Measurements from ENCODE around the gene EPHB2. TPM values are rescaled to one million over a fixed set of nuclear protein-coding genes. Genes with fewer than 3 reads are reported as not detected.

EPHB2 gene
- total RNA-seq, 2 donors from 2014 or later = 34.0 to 50.7 TPM

DNA sequence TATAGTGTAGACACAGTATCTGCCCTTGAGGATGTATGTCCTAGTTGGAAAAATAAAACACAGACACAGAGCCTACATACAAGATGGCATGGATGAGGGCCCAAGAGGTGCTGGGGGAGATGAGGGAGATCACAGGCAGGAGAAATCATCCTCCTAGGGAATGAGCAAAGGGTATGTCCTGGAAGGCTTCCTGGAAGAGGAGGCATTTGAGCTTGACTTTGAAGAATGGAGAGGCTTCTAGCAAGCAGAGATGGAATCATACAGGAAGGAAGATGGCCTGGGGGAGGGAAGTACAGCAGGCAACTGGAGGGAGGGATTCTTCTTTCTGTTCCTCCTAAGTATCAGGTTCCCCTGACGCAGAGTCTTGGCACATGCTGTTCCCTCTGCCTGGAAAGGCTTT is 158.7 kb downstream of the EPHB2 start:
- H3K36me3 Mint-ChIP-seq (ENCODE audit: low read depth) = peaks cover 49% of the 10 kb centered on the region
- no peaks in the 10 kb centered on the region for H3K27me3 Mint-ChIP-seq (ENCODE audit: insufficient read depth)
- Histone ChIP-seq H3K36me3 (ENCODE audit: control insufficient read depth, insufficient read depth, low read length) (peaks cover 32% of the 10 kb centered on the region), H3K4me3 (ENCODE audit: low read length) (no peak overlapping the region), H3K4me1 (ENCODE audit: control insufficient read depth, insufficient read depth, low read length) (no peaks in the 10 kb centered on the region), H3K27ac (ENCODE audit: low read depth, low read length) (no peak overlapping the region), H3K27me3 (ENCODE audit: control insufficient read depth, insufficient read depth, low read length, poor library complexity, severe bottlenecking) (no peaks in the 10 kb centered on the region), H3K9ac (ENCODE audit: extremely low read depth, low read length, poor library complexity, severe bottlenecking) (no peak overlapping the region), H3K9me3 (ENCODE audit: control insufficient read depth, low read length) (no peaks in the 10 kb centered on the region)
- 92 to 100% methylated on average over 1 of the region's 1 CpG for WGBS, 2 experiments (ENCODE audit: insufficient coverage in 1 of 2, insufficient read length in 1 of 2)
- peaks cover 4% of the 10 kb centered on the region for H3K9me3 Mint-ChIP-seq
- no peak overlapping the region for H3K4me3 Mint-ChIP-seq
- TF ChIP-seq, protein P1, sequence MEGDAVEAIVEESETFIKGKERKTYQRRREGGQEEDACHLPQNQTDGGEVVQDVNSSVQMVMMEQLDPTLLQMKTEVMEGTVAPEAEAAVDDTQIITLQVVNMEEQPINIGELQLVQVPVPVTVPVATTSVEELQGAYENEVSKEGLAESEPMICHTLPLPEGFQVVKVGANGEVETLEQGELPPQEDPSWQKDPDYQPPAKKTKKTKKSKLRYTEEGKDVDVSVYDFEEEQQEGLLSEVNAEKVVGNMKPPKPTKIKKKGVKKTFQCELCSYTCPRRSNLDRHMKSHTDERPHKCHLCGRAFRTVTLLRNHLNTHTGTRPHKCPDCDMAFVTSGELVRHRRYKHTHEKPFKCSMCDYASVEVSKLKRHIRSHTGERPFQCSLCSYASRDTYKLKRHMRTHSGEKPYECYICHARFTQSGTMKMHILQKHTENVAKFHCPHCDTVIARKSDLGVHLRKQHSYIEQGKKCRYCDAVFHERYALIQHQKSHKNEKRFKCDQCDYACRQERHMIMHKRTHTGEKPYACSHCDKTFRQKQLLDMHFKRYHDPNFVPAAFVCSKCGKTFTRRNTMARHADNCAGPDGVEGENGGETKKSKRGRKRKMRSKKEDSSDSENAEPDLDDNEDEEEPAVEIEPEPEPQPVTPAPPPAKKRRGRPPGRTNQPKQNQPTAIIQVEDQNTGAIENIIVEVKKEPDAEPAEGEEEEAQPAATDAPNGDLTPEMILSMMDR (conservative IDR thresholded peaks at IDR 0.05) = no peak
- no peak overlapping the region for H3K27ac Mint-ChIP-seq
- H3K4me1 Mint-ChIP-seq = peaks cover 5% of the 10 kb centered on the region
- no peak for DNase-seq

DNA sequence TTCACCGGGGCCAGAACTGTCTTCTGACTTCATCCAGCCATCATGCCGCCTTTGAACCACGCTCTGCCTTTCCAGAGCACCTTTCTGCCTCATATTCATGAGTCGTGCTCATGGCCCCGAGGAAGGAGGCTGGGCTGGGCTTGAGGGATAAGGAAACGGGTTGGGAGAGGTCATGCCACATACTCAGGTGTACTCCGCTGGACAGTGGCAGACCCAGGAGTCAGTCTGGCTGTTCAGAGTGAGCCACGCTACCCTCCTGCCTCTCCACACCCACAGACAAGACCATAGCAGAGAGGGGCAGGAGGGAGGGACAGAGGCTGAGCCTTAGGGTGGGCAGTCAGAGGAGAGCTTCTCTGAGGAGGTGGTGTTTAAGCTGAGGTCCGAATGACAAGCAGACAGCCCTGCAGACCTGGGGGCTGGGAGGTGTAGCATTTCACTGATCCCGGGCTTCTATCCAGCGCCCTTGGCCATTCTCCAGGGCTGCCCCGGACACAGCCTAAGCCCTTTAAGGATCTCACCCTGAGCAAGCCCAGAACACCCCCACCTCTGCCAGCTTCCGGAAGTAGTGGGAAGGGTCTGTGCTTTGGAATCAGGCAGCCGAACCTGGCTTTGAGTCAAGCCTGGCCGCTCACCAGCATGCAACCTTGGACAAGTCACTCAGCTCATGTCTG is 159.7 kb downstream of the EPHB2 start:
- Mint-ChIP-seq H3K4me3 (no peak overlapping the region), H3K27me3 (ENCODE audit: insufficient read depth) (no peaks in the 10 kb centered on the region), H3K9me3 (peaks cover 4% of the 10 kb centered on the region), H3K27ac (no peak overlapping the region), H3K36me3 (ENCODE audit: low read depth) (peaks cover 43% of the 10 kb centered on the region), H3K4me1 (peaks cover 5% of the 10 kb centered on the region)
- no peak for DNase-seq
- WGBS, 2 experiments (ENCODE audit: insufficient coverage in 1 of 2, insufficient read length in 1 of 2) = 78 to 86% methylated on average over 9 to 15 of the region's 15 CpGs
- Histone ChIP-seq H3K9ac (ENCODE audit: extremely low read depth, low read length, poor library complexity, severe bottlenecking) (no peak overlapping the region), H3K9me3 (ENCODE audit: control insufficient read depth, low read length) (no peaks in the 10 kb centered on the region), H3K4me3 (ENCODE audit: low read length) (no peak overlapping the region), H3K27ac (ENCODE audit: low read depth, low read length) (no peak overlapping the region), H3K36me3 (ENCODE audit: control insufficient read depth, insufficient read depth, low read length) (peaks cover 32% of the 10 kb centered on the region), H3K27me3 (ENCODE audit: control insufficient read depth, insufficient read depth, low read length, poor library complexity, severe bottlenecking) (no peaks in the 10 kb centered on the region), H3K4me1 (ENCODE audit: control insufficient read depth, insufficient read depth, low read length) (no peaks in the 10 kb centered on the region)
- TF ChIP-seq, protein P1 (conservative IDR thresholded peaks at IDR 0.05) = no peak

DNA sequence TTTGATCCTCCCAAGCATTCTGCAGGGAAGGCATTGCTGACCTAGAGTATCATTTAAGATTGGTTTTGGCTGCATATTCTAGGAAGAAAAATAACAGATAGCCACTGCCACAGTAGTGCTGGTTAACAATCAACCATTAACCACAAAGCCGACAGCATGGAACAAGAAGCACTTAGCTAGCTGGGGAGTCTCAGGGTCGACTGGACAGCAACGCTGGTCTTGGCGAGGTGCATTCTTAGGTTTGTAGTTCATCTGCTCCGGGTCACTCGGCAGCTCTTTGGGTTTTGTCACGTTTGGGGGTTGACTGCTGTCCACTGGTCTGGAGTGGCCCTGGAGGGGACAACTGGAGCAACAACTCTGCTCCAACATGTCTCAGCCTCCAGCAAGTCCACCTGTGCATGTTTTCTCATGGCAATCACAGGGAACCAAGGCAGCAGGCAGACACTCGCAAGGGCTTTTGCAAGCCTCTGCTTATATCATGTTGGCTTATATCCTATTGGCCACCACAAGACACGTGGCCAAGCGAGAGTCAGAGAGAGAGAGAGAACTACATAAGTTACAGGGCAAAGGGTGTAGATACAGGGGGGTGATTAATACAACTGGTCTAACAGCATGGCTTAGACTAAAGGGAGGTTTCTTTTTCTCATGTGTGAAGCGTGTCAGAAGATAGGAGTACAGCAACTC is 162.5 kb downstream of the EPHB2 start:
- H3K27me3 Mint-ChIP-seq (ENCODE audit: insufficient read depth) = no peaks in the 10 kb centered on the region
- Histone ChIP-seq H3K27me3 (ENCODE audit: control insufficient read depth, insufficient read depth, low read length, poor library complexity, severe bottlenecking) (no peaks in the 10 kb centered on the region), H3K9me3 (ENCODE audit: control insufficient read depth, low read length) (no peaks in the 10 kb centered on the region), H3K4me1 (ENCODE audit: control insufficient read depth, insufficient read depth, low read length) (no peaks in the 10 kb centered on the region), H3K27ac (ENCODE audit: low read depth, low read length) (no peak overlapping the region), H3K4me3 (ENCODE audit: low read length) (no peak overlapping the region), H3K9ac (ENCODE audit: extremely low read depth, low read length, poor library complexity, severe bottlenecking) (no peak overlapping the region), H3K36me3 (ENCODE audit: control insufficient read depth, insufficient read depth, low read length) (peaks cover 23% of the 10 kb centered on the region)
- WGBS, 2 experiments (ENCODE audit: insufficient coverage in 1 of 2, insufficient read length in 1 of 2) = 93 to 96% methylated on average over 9 to 11 of the region's 11 CpGs
- peaks cover 5% of the 10 kb centered on the region for H3K4me1 Mint-ChIP-seq
- H3K9me3 Mint-ChIP-seq = peaks cover 2% of the 10 kb centered on the region
- no peak overlapping the region for H3K4me3 Mint-ChIP-seq
- DNase-seq = no peak
- TF ChIP-seq, protein P1 (conservative IDR thresholded peaks at IDR 0.05) = no peak
- peaks cover 19% of the 10 kb centered on the region for H3K36me3 Mint-ChIP-seq (ENCODE audit: low read depth)
- H3K27ac Mint-ChIP-seq = no peak overlapping the region
